Liver (tissue), 9 donors: ENCODE measurements around the gene NPAS1. TPM values are rescaled to one million over a fixed set of nuclear protein-coding genes. Genes with fewer than 3 reads are reported as not detected.

Source experiments
- DNase-seq: peaks from one replicate; pipeline ENCODE4 v3.0.0-alpha.2; 2017; ENCODE audit warnings: low spot score
- H3K27ac ChIP-seq, 2 donors: one replicate each; pipeline ENCODE4 v1.7.0; 2013; ENCODE audit warnings: inconsistent platforms in 2 of 2, low read length in 2 of 2, control low read depth in 1 of 2, low read depth in 1 of 2, mild to moderate bottlenecking in 1 of 2
- H3K27me3 ChIP-seq, 4 donors: one replicate each; pipeline versions ENCODE4 v1.6.1 to v1.7.0; 2013; ENCODE audit warnings: low read length in 3 of 4, inconsistent platforms in 1 of 4, mild to moderate bottlenecking in 1 of 4, moderate library complexity in 1 of 4; ENCODE audit not compliant: control insufficient read depth in 4 of 4, insufficient read depth in 4 of 4
- H3K36me3 ChIP-seq, 4 donors: one replicate each; pipeline versions ENCODE4 v1.6.1 to v1.7.0; 2013; ENCODE audit warnings: low read length in 3 of 4, mild to moderate bottlenecking in 3 of 4, low read depth in 1 of 4, moderate library complexity in 1 of 4; ENCODE audit not compliant: control insufficient read depth in 4 of 4, insufficient read depth in 3 of 4
- H3K4me1 ChIP-seq, 4 donors: one replicate each; pipeline versions ENCODE4 v1.6.1 to v1.7.0; 2013; ENCODE audit warnings: low read length in 3 of 4, mild to moderate bottlenecking in 3 of 4, moderate library complexity in 1 of 4; ENCODE audit not compliant: control insufficient read depth in 4 of 4, insufficient read depth in 4 of 4
- H3K4me3 ChIP-seq, 3 donors: one replicate each; pipeline versions ENCODE4 v1.6.1 to v1.7.0; 2013; ENCODE audit warnings: low read length in 3 of 3, control low read depth in 1 of 3, low read depth in 1 of 3, mild to moderate bottlenecking in 1 of 3
- H3K9ac ChIP-seq, 2 donors: one replicate each; pipeline ENCODE4 v1.7.0; 2013; ENCODE audit warnings: low read length in 2 of 2, mild to moderate bottlenecking in 2 of 2, moderate library complexity in 2 of 2, control low read depth in 1 of 2, low read depth in 1 of 2
- H3K9me3 ChIP-seq, 4 donors: one replicate each; pipeline versions ENCODE4 v1.6.1 to v1.7.0; 2013; ENCODE audit warnings: low read length in 3 of 4; ENCODE audit not compliant: control insufficient read depth in 4 of 4
- CTCF ChIP-seq: fragments of 150-350 bp; IDR thresholded peaks from 2 replicates; pipeline ENCODE4 v1.5.1; 2017; ENCODE audit warnings: improper control_type of control experiment, low read depth, low read length; ENCODE audit not compliant: missing input control
- EGR1 ChIP-seq, 2 donors: IDR thresholded peaks; 2 replicates each; pipeline ENCODE4 v1.6.1; 2016 to 2018; ENCODE audit warnings: antibody characterized with exemption in 2 of 2, low read depth in 2 of 2
- FOXA2 ChIP-seq: IDR thresholded peaks from 2 replicates; pipeline ENCODE4 v1.6.1; 2016; ENCODE audit warnings: antibody characterized with exemption
- HNF4A ChIP-seq, 2 donors: conservative IDR thresholded peaks; 2 replicates each; pipeline ENCODE4 v1.6.1; 2016; ENCODE audit warnings: antibody characterized with exemption in 2 of 2, mild to moderate bottlenecking in 2 of 2
- JUND ChIP-seq, 2 donors: IDR thresholded peaks; 2 replicates each; pipeline ENCODE4 v1.6.1; 2016; ENCODE audit warnings: antibody characterized with exemption in 2 of 2
- RAD21 ChIP-seq, 2 donors: IDR thresholded peaks; 2 replicates each; pipeline ENCODE4 v1.6.1; 2016; ENCODE audit warnings: antibody characterized with exemption in 2 of 2, mild to moderate bottlenecking in 2 of 2
- REST ChIP-seq: IDR thresholded peaks from 2 replicates; pipeline ENCODE4 v1.6.1; 2016; ENCODE audit warnings: antibody characterized with exemption, mild to moderate bottlenecking
- RXRA ChIP-seq, 2 donors: IDR thresholded peaks; 2 replicates each; pipeline ENCODE4 v1.6.1; 2017 to 2018; ENCODE audit warnings: antibody characterized with exemption in 2 of 2, mild to moderate bottlenecking in 1 of 2
- SP1 ChIP-seq: IDR thresholded peaks from 2 replicates; pipeline ENCODE4 v1.6.1; 2018; ENCODE audit warnings: antibody characterized with exemption, mild to moderate bottlenecking
- TAF1 ChIP-seq: conservative IDR thresholded peaks from 2 replicates; pipeline ENCODE4 v1.6.1; 2016; ENCODE audit warnings: antibody characterized with exemption, mild to moderate bottlenecking
- ZBTB33 ChIP-seq: IDR thresholded peaks from 2 replicates; pipeline ENCODE4 v1.6.1; 2016; ENCODE audit warnings: antibody characterized with exemption
- WGBS: extraction: QIAGEN DNeasy Blood & Tissue Kit; methylation state at CpG from one replicate; pipeline ENCODE4 v1.1.7; 2013; 5-methylcytosine and 5-hydroxymethylcytosine counted together
- polyA plus RNA-seq, 2 donors: library from polyadenylated mRNA; stranded (reverse) in 1 of 2; unstranded in 1 of 2; fragments of 200-250 nt in 1 of 2; fragments of >200 nt in 1 of 2; fragmentation: Nextera tagmentation in 1 of 2; extraction: Ambion mirVana in 1 of 2; gene quantifications; one replicate each; pipeline versions ENCODE4 v1.2.1 to v1.2.3, GENCODE V29; 2013 to 2015
- total RNA-seq, 2 donors: library from RNA; depleted of rRNA; stranded (reverse); fragments of >200 nt; gene quantifications; one replicate each; pipeline ENCODE4 v1.2.3, GENCODE V29; 2014
- TF ChIP-seq, protein P1 (sequence below): IDR thresholded peaks from 2 replicates; pipeline ENCODE4 v1.6.1; 2016; ENCODE audit warnings: antibody characterized with exemption
- donor health status: healthy.
- donor health status: healthy.
- donor health status: healthy.
- donor health status: healthy.
- donor health status: healthy.

NPAS1 gene
- total and polyA plus RNA-seq, 4 donors = 0.22 TPM; not detected in 3

DNA sequence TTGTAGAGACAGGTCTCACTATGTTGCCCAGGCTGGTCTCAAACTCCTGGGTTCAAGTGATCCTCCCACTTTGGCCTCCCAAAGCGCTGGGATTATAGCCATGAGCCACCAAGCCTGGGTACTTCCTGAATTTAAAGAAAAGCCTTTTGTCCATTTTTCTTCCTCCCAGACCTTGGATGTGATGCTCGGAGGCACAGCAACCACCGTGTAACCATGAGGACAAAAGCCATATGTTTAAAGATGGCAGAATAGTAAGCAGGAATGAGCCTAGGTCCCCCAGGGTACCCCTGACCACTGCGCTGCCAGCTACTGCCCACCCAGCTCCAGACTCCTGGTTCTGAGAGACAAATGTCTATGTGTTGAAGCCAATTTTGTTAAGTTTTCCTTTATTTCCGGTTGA lies 62.9 kb downstream of the NPAS1 start (continued):
- TF ChIP-seq CTCF (no peak), ZBTB33 (no peak), RAD21 (IDR thresholded peaks at IDR 0.05) (no peak), JUND (IDR thresholded peaks at IDR 0.05) (no peak), EGR1 (IDR thresholded peaks at IDR 0.05; ENCODE audit: low read depth in 2 of 2) (no peak), SP1 (no peak)
- TF ChIP-seq, protein P1, sequence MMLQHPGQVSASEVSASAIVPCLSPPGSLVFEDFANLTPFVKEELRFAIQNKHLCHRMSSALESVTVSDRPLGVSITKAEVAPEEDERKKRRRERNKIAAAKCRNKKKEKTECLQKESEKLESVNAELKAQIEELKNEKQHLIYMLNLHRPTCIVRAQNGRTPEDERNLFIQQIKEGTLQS = no peak

DNA sequence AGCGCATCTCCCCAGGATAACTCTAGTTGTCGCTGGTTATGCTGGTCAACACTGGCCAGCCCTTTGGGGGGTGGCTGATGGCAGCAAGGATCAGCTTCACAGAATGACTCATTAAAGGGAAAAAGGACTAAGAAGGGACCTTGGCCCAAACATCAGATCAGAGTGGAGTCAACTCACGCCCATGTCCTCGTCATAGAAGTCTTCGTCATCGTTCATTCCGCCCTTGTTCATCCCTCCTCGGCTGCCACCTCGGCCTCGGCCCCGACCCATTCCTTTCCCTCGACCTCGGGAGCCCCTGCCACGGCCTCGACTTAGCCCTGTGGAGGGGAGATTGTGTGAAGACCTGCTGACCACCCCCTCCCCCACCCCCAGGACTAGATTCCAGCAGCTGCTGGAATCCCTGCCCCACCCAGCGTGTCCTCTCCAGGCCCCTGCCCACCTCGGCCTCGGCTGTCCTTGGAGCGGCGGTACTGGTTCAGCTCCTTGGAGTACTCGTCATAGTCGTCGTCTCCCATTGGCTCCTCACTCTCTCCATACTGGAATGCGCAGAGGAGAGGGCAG lies 65.3 kb downstream of the NPAS1 start:
- WGBS = 96% methylated on average over 24 of the region's 24 CpGs
- peaks cover 0 to 2% (median 0%) of the 10 kb centered on the region in 4 donors for H3K4me1 ChIP-seq
- no peak for DNase-seq
- TF ChIP-seq TAF1 (no peak), FOXA2 (no peak), HNF4A (conservative IDR thresholded peaks at IDR 0.05) (no peak), JUND (IDR thresholded peaks at IDR 0.05) (no peak), CTCF (no peak), RXRA (IDR thresholded peaks at IDR 0.05) (no peak), EGR1 (IDR thresholded peaks at IDR 0.05; ENCODE audit: low read depth in 2 of 2) (no peak), REST (no peak), ZBTB33 (no peak), SP1 (no peak)
- TF ChIP-seq, protein P1 = no peak
- no peaks in the 10 kb centered on the region for H3K9me3 ChIP-seq
- no peaks in the 10 kb centered on the region for H3K27me3 ChIP-seq
- no peak overlapping the region for H3K27ac ChIP-seq
- no peak overlapping the region for H3K4me3 ChIP-seq
- no peak overlapping the region for H3K9ac ChIP-seq
- H3K36me3 ChIP-seq = peaks cover 15 to 70% (median 45%) of the 10 kb centered on the region in 4 donors
